NCI-H2107 treated with DMSO at 0.1 percent for 48 hours (cell line): ENCODE results near the gene TKT.

ENCODE experiments used
- DNase-seq: peaks from one replicate; lab custom pipeline; 2025; ENCODE audit not compliant: unreplicated experiment; lab: John Stamatoyannopoulos, UW

Gene TKT

GRCh38 chr3:53226142-53226840, 29.5 kb downstream of the TKT start:
- DNase-seq = no peak

- no peak for DNase-seq
Measured at GRCh38 chr3:53225651-53226050, 30.2 kb downstream of the TKT start.

- no peak for DNase-seq
Measured at GRCh38 chr3:53225181-53225580, 30.6 kb downstream of the TKT start.

GRCh38 chr3:53224536-53224935, 31.3 kb downstream of the TKT start:
- no peak for DNase-seq

- DNase-seq = no peak
Measured at GRCh38 chr3:53224026-53224425, 31.8 kb downstream of the TKT start.

- DNase-seq = no peak
Measured at GRCh38 chr3:53223541-53223966, 32.3 kb downstream of the TKT start.

GRCh38 chr3:53223025-53223424, 32.8 kb downstream of the TKT start:
- DNase-seq = no peak

- DNase-seq = no peak
Measured at GRCh38 chr3:53222183-53222901, 33.5 kb downstream of the TKT start.

- no peak for DNase-seq
Measured at GRCh38 chr3:53221827-53222182, 34.0 kb downstream of the TKT start.

GRCh38 chr3:53221345-53221744, 34.5 kb downstream of the TKT start:
- no peak for DNase-seq

- peak; percentile 48 for DNase-seq
Measured at GRCh38 chr3:53219895-53220483, 35.8 kb downstream of the TKT start.

- DNase-seq = no peak
Measured at GRCh38 chr3:53218131-53218530, 37.7 kb downstream of the TKT start.

- no peak for DNase-seq
Measured at GRCh38 chr3:53217175-53217574, 38.6 kb downstream of the TKT start.

- DNase-seq = peak; percentile 15
Measured at GRCh38 chr3:53216723-53217122, 39.1 kb downstream of the TKT start.

GRCh38 chr3:53215816-53216215, 40.0 kb downstream of the TKT start:
- DNase-seq = no peak

GRCh38 chr3:53213276-53213675, 42.5 kb downstream of the TKT start:
- no peak for DNase-seq

- no peak for DNase-seq
Measured at GRCh38 chr3:53211706-53212702, 43.8 kb downstream of the TKT start.

- peak; percentile 85 for DNase-seq
Measured at GRCh38 chr3:53202331-53203015, 53.3 kb downstream of the TKT start.

- DNase-seq = no peak
Measured at GRCh38 chr3:53200501-53201498, 55.0 kb downstream of the TKT start.
